ENCODE results near the gene CMBL.

The CMBL gene

GRCh38 chr5:10266839-10267238 lies 40.9 kb downstream of the CMBL start:
- Mint-ChIP-seq H3K36me3 (no peaks in the 10 kb centered on the region), H3K4me3 (no peak overlapping the region), H3K27ac (no peak overlapping the region), H3K9me3 (ENCODE audit: low read depth) (no peaks in the 10 kb centered on the region), H3K27me3 (no peaks in the 10 kb centered on the region), H3K4me1 (ENCODE audit: low read depth) (no peaks in the 10 kb centered on the region)

- H3K4me1 Mint-ChIP-seq (ENCODE audit: low read depth) = no peaks in the 10 kb centered on the region
- no peak overlapping the region for H3K27ac Mint-ChIP-seq
- no peaks in the 10 kb centered on the region for H3K9me3 Mint-ChIP-seq (ENCODE audit: low read depth)
- no peak overlapping the region for H3K4me3 Mint-ChIP-seq
- no peaks in the 10 kb centered on the region for H3K27me3 Mint-ChIP-seq
- no peaks in the 10 kb centered on the region for H3K36me3 Mint-ChIP-seq
These were observed 41.6 kb downstream of the CMBL start for GRCh38 chr5:10266137-10266536.

- Mint-ChIP-seq H3K9me3 (ENCODE audit: low read depth) (no peaks in the 10 kb centered on the region), H3K27me3 (no peaks in the 10 kb centered on the region), H3K36me3 (no peaks in the 10 kb centered on the region), H3K27ac (peak overlapping the region; percentile 77), H3K4me1 (ENCODE audit: low read depth) (no peaks in the 10 kb centered on the region), H3K4me3 (no peak overlapping the region)
These were observed 42.2 kb downstream of the CMBL start for GRCh38 chr5:10265245-10266109.

GRCh38 chr5:10264604-10265003 lies 43.1 kb downstream of the CMBL start:
- H3K27me3 Mint-ChIP-seq = no peaks in the 10 kb centered on the region
- H3K27ac Mint-ChIP-seq = no peak overlapping the region
- no peaks in the 10 kb centered on the region for H3K9me3 Mint-ChIP-seq (ENCODE audit: low read depth)
- no peak overlapping the region for H3K4me3 Mint-ChIP-seq
- peaks cover 4% of the 10 kb centered on the region for H3K4me1 Mint-ChIP-seq (ENCODE audit: low read depth)
- H3K36me3 Mint-ChIP-seq = no peaks in the 10 kb centered on the region

GRCh38 chr5:10262995-10263394 lies 44.7 kb downstream of the CMBL start:
- peaks cover 4% of the 10 kb centered on the region for H3K36me3 Mint-ChIP-seq
- H3K4me1 Mint-ChIP-seq (ENCODE audit: low read depth) = peaks cover 6% of the 10 kb centered on the region
- H3K27ac Mint-ChIP-seq = no peak overlapping the region
- no peaks in the 10 kb centered on the region for H3K9me3 Mint-ChIP-seq (ENCODE audit: low read depth)
- H3K27me3 Mint-ChIP-seq = no peaks in the 10 kb centered on the region
- no peak overlapping the region for H3K4me3 Mint-ChIP-seq

- H3K9me3 Mint-ChIP-seq (ENCODE audit: low read depth) = no peaks in the 10 kb centered on the region
- peaks cover 8% of the 10 kb centered on the region for H3K4me1 Mint-ChIP-seq (ENCODE audit: low read depth)
- H3K36me3 Mint-ChIP-seq = peaks cover 6% of the 10 kb centered on the region
- H3K27me3 Mint-ChIP-seq = no peaks in the 10 kb centered on the region
- no peak overlapping the region for H3K4me3 Mint-ChIP-seq
- H3K27ac Mint-ChIP-seq = peak overlapping the region; percentile 35
These were observed 45.5 kb downstream of the CMBL start for GRCh38 chr5:10262121-10262774.

GRCh38 chr5:10261065-10261464 lies 46.6 kb downstream of the CMBL start:
- H3K9me3 Mint-ChIP-seq (ENCODE audit: low read depth) = no peaks in the 10 kb centered on the region
- no peak overlapping the region for H3K4me3 Mint-ChIP-seq
- peaks cover 13% of the 10 kb centered on the region for H3K4me1 Mint-ChIP-seq (ENCODE audit: low read depth)
- H3K27ac Mint-ChIP-seq = no peak overlapping the region
- peaks cover 6% of the 10 kb centered on the region for H3K36me3 Mint-ChIP-seq
- H3K27me3 Mint-ChIP-seq = no peaks in the 10 kb centered on the region

- Mint-ChIP-seq H3K9me3 (ENCODE audit: low read depth) (no peaks in the 10 kb centered on the region), H3K4me1 (ENCODE audit: low read depth) (peaks cover 20% of the 10 kb centered on the region), H3K4me3 (no peak overlapping the region), H3K36me3 (peaks cover 6% of the 10 kb centered on the region), H3K27ac (peak overlapping the region; percentile 50), H3K27me3 (no peaks in the 10 kb centered on the region)
These were observed 47.8 kb downstream of the CMBL start for GRCh38 chr5:10259899-10260298.

GRCh38 chr5:10257870-10258269 lies 49.8 kb downstream of the CMBL start:
- peaks cover 40% of the 10 kb centered on the region for H3K4me1 Mint-ChIP-seq (ENCODE audit: low read depth)
- no peak overlapping the region for H3K4me3 Mint-ChIP-seq
- no peaks in the 10 kb centered on the region for H3K27me3 Mint-ChIP-seq
- H3K36me3 Mint-ChIP-seq = peaks cover 6% of the 10 kb centered on the region
- no peaks in the 10 kb centered on the region for H3K9me3 Mint-ChIP-seq (ENCODE audit: low read depth)
- peak overlapping the region; percentile 74 for H3K27ac Mint-ChIP-seq

GRCh38 chr5:10254686-10255085 lies 53.0 kb downstream of the CMBL start:
- Mint-ChIP-seq H3K4me1 (ENCODE audit: low read depth) (peaks cover 56% of the 10 kb centered on the region), H3K27me3 (no peaks in the 10 kb centered on the region), H3K9me3 (ENCODE audit: low read depth) (no peaks in the 10 kb centered on the region), H3K36me3 (peaks cover 16% of the 10 kb centered on the region), H3K4me3 (peak overlapping the region; percentile 18), H3K27ac (peak overlapping the region; percentile 52)

GRCh38 chr5:10253390-10253789 lies 54.3 kb downstream of the CMBL start:
- no peaks in the 10 kb centered on the region for H3K9me3 Mint-ChIP-seq (ENCODE audit: low read depth)
- peaks cover 60% of the 10 kb centered on the region for H3K4me1 Mint-ChIP-seq (ENCODE audit: low read depth)
- H3K36me3 Mint-ChIP-seq = peaks cover 15% of the 10 kb centered on the region
- H3K27ac Mint-ChIP-seq = no peak overlapping the region
- no peaks in the 10 kb centered on the region for H3K27me3 Mint-ChIP-seq
- H3K4me3 Mint-ChIP-seq = peak overlapping the region; percentile 75

GRCh38 chr5:10251405-10251804 lies 56.3 kb downstream of the CMBL start:
- peaks cover 64% of the 10 kb centered on the region for H3K4me1 Mint-ChIP-seq (ENCODE audit: low read depth)
- H3K27ac Mint-ChIP-seq = peak overlapping the region; percentile 97
- peak overlapping the region; percentile 100 for H3K4me3 Mint-ChIP-seq
- no peaks in the 10 kb centered on the region for H3K27me3 Mint-ChIP-seq
- H3K9me3 Mint-ChIP-seq (ENCODE audit: low read depth) = no peaks in the 10 kb centered on the region
- peaks cover 10% of the 10 kb centered on the region for H3K36me3 Mint-ChIP-seq

- Mint-ChIP-seq H3K9me3 (ENCODE audit: low read depth) (no peaks in the 10 kb centered on the region), H3K4me1 (ENCODE audit: low read depth) (peaks cover 60% of the 10 kb centered on the region), H3K27me3 (no peaks in the 10 kb centered on the region), H3K36me3 (peaks cover 10% of the 10 kb centered on the region), H3K27ac (peak overlapping the region; percentile 97), H3K4me3 (peak overlapping the region; percentile 100)
These were observed 56.9 kb downstream of the CMBL start for GRCh38 chr5:10250806-10251276.

- H3K9me3 Mint-ChIP-seq (ENCODE audit: low read depth) = no peaks in the 10 kb centered on the region
- peak within 1 kb of the TSS; percentile 100 for H3K4me3 Mint-ChIP-seq
- H3K4me1 Mint-ChIP-seq (ENCODE audit: low read depth) = peaks cover 58% of the 10 kb centered on the region
- H3K27ac Mint-ChIP-seq = peak within 1 kb of the TSS; percentile 100
- no peaks in the 10 kb centered on the region for H3K27me3 Mint-ChIP-seq
- H3K36me3 Mint-ChIP-seq = peaks cover 10% of the 10 kb centered on the region
These were observed 57.5 kb downstream of the CMBL start, which contains the start of gene CCT5 for GRCh38 chr5:10249948-10250805. CCT5 (plus strand) TSS chr5:10250280; CDS start chr5:10250341, 61 bp downstream.

All from activated naive CD8-positive, alpha-beta T cell (primary cell).